Chondrocyte (in vitro differentiated cells): ENCODE measurements around the gene MFSD8. TPM values are rescaled to one million over a fixed set of nuclear protein-coding genes. Genes with fewer than 3 reads are reported as not detected.
"Not testable (repeated sequence)": the region's sequence is repeated elsewhere in the genome, so short reads cannot be mapped to it uniquely, and the experiment has no call there.

Experiments used
- DNase-seq: peaks from one replicate; pipeline ENCODE4 v3.0.0; 2021; ENCODE audit warnings: mixed read lengths, low spot score
- H3K27ac Mint-ChIP-seq: one replicate; pipeline ENCODE4 v1.8.0; 2021; ENCODE audit warnings: mild to moderate bottlenecking, moderate library complexity, mixed read lengths; ENCODE audit not compliant: unreplicated experiment
- H3K27me3 Mint-ChIP-seq: 2 replicates; pipeline ENCODE4 v1.8.0; 2021; ENCODE audit warnings: low read depth, mixed read lengths
- H3K36me3 Mint-ChIP-seq: 2 replicates; pipeline ENCODE4 v1.8.0; 2021; ENCODE audit warnings: low read depth, mixed read lengths
- H3K4me1 Mint-ChIP-seq: 2 replicates; pipeline ENCODE4 v1.8.0; 2021; ENCODE audit warnings: low read depth, mild to moderate bottlenecking, mixed read lengths
- H3K4me3 Mint-ChIP-seq: one replicate; pipeline ENCODE4 v1.8.0; 2021; ENCODE audit warnings: mild to moderate bottlenecking, moderate library complexity, mixed read lengths; ENCODE audit not compliant: unreplicated experiment
- H3K9me3 Mint-ChIP-seq: 2 replicates; pipeline ENCODE4 v1.8.0; 2021; ENCODE audit warnings: low read depth, mixed read lengths
- long read RNA-seq: library from polyadenylated mRNA; stranded (forward); transcript quantifications from one replicate; pipeline ENCODE4 v2.0.0, GENCODE V29; 2021
- total RNA-seq: library from RNA; stranded (reverse); gene quantifications from 3 replicates; pipeline ENCODE4 v1.2.1, GENCODE V29; 2021
- TF ChIP-seq, protein P1 (sequence below): fragments of 200-600 bp; sonication (generic); IDR thresholded peaks from 2 replicates; pipeline ENCODE4 v1.5.0; 2021; ENCODE audit warnings: antibody characterized with exemption, mild to moderate bottlenecking, moderate library complexity

The MFSD8 gene, protein sequence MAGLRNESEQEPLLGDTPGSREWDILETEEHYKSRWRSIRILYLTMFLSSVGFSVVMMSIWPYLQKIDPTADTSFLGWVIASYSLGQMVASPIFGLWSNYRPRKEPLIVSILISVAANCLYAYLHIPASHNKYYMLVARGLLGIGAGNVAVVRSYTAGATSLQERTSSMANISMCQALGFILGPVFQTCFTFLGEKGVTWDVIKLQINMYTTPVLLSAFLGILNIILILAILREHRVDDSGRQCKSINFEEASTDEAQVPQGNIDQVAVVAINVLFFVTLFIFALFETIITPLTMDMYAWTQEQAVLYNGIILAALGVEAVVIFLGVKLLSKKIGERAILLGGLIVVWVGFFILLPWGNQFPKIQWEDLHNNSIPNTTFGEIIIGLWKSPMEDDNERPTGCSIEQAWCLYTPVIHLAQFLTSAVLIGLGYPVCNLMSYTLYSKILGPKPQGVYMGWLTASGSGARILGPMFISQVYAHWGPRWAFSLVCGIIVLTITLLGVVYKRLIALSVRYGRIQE
- 16.4 to 20.6 TPM (median 17.2 TPM) in 3 replicates for total RNA-seq
- long read RNA-seq, full-length matches to known transcripts: 17 of 23 reads
- long read RNA-seq, partial matches to known transcripts: 1 of 23 reads
- long read RNA-seq, other reads (novel, unspliced or antisense): 5 of 23 reads

DNA sequence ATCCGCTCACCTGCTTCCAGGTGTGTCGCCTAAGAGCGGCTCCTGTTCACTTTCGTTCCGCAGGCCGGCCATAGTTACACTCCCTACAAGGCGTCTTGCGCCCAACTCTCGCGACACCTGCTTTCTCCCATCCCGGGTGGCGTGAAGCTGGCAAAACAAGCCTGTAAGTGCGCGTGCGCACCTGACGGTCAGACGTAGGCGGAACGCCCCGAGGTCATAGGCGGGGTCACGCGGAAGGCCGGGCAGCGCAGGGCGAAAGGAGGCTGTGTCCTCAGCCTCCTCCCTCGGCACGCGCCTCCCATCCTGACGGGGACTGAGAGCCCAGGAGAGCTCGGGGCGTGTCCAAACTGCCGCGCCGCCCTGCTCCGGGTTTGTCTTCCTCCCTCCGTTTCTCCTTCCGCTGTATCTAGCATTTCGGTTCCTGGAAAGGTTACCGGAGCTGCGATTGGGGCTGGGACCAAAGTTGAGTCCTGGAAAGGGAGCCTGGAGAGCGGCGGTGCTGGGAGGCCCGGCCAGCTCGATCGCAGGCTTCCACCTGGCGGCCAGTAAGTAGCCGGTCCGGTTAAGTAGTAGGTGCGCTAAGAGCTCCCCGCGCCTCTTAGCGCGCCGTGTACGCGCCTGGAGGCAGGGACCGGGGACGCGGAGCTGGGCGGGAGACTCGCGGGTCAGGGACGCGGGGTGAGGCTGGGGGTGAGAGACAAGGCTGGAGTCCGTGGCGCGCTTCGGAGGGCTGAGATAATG is at the start of gene MFSD8, which contains the start of gene ABHD18:
MFSD8 (minus strand) TSS at position 112 of the 741 bp plus-strand sequence; CDS start at position 72, 40 bp downstream.
ABHD18 (plus strand) TSS at position 345 of the 741 bp plus-strand sequence. CDS start 17,550 bp downstream, outside the sequence.
- Mint-ChIP-seq H3K9me3 (no peaks in the 10 kb centered on the region), H3K27me3 (no peaks in the 10 kb centered on the region), H3K4me3 (peak within 1 kb of the TSS; percentile 92), H3K36me3 (no peaks in the 10 kb centered on the region), H3K4me1 (peaks cover 27% of the 10 kb centered on the region), H3K27ac (peak within 1 kb of the TSS; percentile 96)
- peak; percentile 100 for DNase-seq
- TF ChIP-seq, protein P1, sequence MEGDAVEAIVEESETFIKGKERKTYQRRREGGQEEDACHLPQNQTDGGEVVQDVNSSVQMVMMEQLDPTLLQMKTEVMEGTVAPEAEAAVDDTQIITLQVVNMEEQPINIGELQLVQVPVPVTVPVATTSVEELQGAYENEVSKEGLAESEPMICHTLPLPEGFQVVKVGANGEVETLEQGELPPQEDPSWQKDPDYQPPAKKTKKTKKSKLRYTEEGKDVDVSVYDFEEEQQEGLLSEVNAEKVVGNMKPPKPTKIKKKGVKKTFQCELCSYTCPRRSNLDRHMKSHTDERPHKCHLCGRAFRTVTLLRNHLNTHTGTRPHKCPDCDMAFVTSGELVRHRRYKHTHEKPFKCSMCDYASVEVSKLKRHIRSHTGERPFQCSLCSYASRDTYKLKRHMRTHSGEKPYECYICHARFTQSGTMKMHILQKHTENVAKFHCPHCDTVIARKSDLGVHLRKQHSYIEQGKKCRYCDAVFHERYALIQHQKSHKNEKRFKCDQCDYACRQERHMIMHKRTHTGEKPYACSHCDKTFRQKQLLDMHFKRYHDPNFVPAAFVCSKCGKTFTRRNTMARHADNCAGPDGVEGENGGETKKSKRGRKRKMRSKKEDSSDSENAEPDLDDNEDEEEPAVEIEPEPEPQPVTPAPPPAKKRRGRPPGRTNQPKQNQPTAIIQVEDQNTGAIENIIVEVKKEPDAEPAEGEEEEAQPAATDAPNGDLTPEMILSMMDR: peak; percentile 82

DNA sequence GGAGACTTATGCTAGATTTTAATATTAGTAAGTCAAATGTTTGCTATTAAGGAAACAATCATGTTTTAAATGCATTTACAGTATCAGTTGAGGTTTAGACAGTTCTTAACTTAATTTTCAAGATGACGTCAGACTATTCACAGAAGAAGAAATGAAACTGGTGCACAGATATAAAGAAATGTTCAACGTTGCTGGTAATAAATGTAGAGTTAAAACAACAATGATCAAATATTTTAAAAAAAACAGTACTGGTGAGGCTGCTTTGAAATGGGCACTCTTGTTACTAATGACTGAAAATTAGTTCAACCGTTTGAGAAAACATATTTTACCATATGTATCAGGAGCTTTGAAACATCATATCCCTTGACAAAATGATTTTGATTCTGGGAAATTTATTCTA is 44.5 kb upstream of the MFSD8 start:
- Mint-ChIP-seq H3K4me1 (no peaks in the 10 kb centered on the region), H3K27ac (no peak overlapping the region), H3K4me3 (no peak overlapping the region), H3K9me3 (no peaks in the 10 kb centered on the region), H3K36me3 (peaks cover 10% of the 10 kb centered on the region), H3K27me3 (no peaks in the 10 kb centered on the region)
- no peak for DNase-seq
- TF ChIP-seq, protein P1: no peak

DNA sequence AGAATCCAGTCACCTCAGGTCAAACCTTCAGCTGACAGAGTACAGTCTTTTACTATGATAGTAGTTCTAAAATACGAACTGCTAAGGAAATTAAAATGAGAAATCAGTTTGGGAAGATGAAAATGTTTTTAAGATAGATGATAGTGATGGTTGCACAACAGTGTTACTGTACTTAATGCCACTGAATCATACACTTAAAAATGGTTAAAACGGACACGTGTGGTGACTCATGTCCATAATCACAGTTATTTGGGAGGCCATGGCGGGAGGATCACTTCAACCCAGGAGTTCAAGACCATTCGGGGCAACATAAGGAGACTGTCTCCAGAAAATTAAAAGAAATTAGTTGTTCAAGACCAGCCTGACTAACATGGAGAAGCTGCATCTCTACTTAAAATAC is 41.6 kb upstream of the MFSD8 start:
- H3K9me3 Mint-ChIP-seq: no peaks in the 10 kb centered on the region
- H3K4me1 Mint-ChIP-seq: no peaks in the 10 kb centered on the region
- H3K27ac Mint-ChIP-seq: no peak overlapping the region
- DNase-seq: no peak
- H3K36me3 Mint-ChIP-seq: peaks cover 6% of the 10 kb centered on the region
- H3K4me3 Mint-ChIP-seq: no peak overlapping the region
- TF ChIP-seq, protein P1: no peak
- no peaks in the 10 kb centered on the region for H3K27me3 Mint-ChIP-seq

DNA sequence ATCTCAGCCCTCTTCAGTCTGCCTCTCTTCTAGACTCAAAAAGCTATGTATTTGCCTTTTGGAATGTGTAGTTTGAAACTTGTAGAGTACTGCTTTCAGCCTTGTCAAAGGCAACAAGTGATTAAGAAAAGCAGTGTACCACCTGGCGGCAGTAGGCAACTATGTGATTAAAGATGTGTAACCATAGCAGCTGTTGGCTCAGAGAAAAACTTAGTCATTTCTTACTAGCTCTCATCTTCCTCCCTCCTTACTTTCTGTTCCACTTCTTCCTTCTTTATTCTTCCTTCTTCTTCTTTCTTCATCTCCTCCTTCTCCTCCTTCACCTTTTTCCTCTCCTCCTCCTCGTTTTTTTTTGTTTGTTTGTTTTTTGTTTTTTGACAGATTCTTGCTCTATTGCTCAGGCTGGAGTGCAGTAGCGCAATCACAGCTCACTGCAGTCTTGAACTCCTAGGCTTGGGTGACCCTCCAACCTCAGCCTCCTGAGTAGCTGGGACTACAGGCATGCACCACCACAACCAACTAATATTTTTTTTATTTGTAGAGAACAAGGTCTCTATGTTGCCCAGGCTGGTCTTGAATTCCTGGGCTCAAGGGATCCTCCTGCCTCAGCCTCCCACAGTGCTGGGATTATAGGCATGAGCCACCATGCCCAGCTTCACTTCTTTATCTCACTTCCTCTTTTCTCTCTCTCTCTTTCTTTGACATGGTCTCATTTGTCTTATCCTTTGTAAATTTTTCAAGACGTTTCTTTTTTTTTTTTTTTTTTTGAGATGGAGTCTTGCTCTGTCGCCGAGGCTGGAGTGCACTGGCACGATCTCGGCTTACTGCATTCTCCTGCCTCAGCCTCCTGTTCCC is 32.8 kb upstream of the MFSD8 start:
- Mint-ChIP-seq H3K4me3 (no peak overlapping the region), H3K36me3 (peaks cover 15% of the 10 kb centered on the region), H3K9me3 (peaks cover 16% of the 10 kb centered on the region), H3K27me3 (no peaks in the 10 kb centered on the region), H3K27ac (peak overlapping the region; percentile 3), H3K4me1 (peaks cover 11% of the 10 kb centered on the region)
- TF ChIP-seq, protein P1: peak; percentile 33
- no peak for DNase-seq

DNA sequence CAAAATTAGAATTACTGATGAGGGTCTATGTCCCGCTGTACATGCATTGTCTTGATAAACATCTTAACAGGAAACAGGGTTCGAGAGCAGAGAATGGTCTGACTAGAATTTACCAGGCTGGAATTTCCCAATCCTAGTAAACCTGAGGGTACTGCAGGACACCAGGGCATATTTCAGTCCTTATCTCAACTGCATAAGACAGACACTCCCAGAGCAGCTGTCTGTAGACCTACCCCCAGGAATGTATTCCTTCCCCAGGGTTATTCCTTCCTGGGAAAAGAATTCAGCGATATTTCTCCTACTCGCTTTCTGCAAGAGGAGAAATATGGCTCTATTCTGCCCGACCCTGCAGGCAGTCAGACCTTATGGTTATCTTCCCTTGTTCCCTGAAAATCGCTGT is 31.5 kb upstream of the MFSD8 start:
- not testable (repeated sequence) for H3K27me3 Mint-ChIP-seq, H3K27ac Mint-ChIP-seq, H3K4me3 Mint-ChIP-seq, DNase-seq
- peaks cover 11% of the 10 kb centered on the region for H3K4me1 Mint-ChIP-seq
- peaks cover 16% of the 10 kb centered on the region for H3K9me3 Mint-ChIP-seq
- H3K36me3 Mint-ChIP-seq: peaks cover 15% of the 10 kb centered on the region
